ENCODE data around the gene TSNAX. TPM values are rescaled to one million over a fixed set of nuclear protein-coding genes. Genes with fewer than 3 reads are reported as not detected.
A peak's percentile ranks its signal among the peaks of the same experiment; 100 is the strongest.

The TSNAX gene
- total RNA-seq, 4 donors from 2014 or later: 17.9 to 25.3 (median 22.4) TPM

- WGBS, 2 donors: 56 to 62% methylated on average over 8 of the region's 8 CpGs
- TF ChIP-seq EP300 (IDR thresholded peaks at IDR 0.05): no peak
- TF ChIP-seq, protein P1, sequence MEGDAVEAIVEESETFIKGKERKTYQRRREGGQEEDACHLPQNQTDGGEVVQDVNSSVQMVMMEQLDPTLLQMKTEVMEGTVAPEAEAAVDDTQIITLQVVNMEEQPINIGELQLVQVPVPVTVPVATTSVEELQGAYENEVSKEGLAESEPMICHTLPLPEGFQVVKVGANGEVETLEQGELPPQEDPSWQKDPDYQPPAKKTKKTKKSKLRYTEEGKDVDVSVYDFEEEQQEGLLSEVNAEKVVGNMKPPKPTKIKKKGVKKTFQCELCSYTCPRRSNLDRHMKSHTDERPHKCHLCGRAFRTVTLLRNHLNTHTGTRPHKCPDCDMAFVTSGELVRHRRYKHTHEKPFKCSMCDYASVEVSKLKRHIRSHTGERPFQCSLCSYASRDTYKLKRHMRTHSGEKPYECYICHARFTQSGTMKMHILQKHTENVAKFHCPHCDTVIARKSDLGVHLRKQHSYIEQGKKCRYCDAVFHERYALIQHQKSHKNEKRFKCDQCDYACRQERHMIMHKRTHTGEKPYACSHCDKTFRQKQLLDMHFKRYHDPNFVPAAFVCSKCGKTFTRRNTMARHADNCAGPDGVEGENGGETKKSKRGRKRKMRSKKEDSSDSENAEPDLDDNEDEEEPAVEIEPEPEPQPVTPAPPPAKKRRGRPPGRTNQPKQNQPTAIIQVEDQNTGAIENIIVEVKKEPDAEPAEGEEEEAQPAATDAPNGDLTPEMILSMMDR (IDR thresholded peaks at IDR 0.05): no peak
- TF ChIP-seq POLR2A (IDR thresholded peaks at IDR 0.05): no peak
- DNase-seq (ENCODE audit: low spot score in 2 of 2): no peak
- Histone ChIP-seq H3K27ac (no peak overlapping the region), H3K4me1 (peaks cover 5 to 32% (median 14%) of the 10 kb centered on the region in 4 donors), H3K9me3 (no peaks in the 10 kb centered on the region), H3K36me3 (no peaks in the 10 kb centered on the region), H3K4me3 (no peak overlapping the region), H3K27me3 (no peaks in the 10 kb centered on the region)
Measured at GRCh38 chr1:231605149-231606100, 77.0 kb downstream of the TSNAX start.

- no peak for DNase-seq (ENCODE audit: low spot score in 2 of 2)
- 85 to 91% methylated on average over 4 of the region's 4 CpGs for WGBS, 2 donors
Measured at GRCh38 chr1:231606712-231607111, 78.2 kb downstream of the TSNAX start.

DNA sequence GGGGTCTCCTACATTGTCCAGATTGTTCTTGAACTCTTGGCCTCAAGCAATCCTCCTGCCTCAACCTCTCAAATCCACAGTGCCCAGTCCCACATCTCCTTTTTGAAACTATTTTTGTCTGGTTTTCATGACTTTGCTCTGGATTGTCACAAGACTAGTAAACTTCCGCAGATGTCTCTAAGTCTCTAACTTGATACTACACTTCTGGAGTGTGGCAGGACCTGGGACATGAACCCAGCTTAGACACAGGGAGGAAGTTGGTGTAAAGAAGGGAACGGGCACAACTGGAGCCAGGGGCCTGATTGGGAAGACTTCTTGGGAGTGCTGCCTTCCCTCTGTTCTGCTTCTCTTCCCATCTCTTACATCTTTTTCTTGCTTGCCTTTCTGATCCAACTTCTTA lies 81.9 kb downstream of the TSNAX start:
- TF ChIP-seq, protein P1 (IDR thresholded peaks at IDR 0.05): no peak
- TF ChIP-seq EP300 (IDR thresholded peaks at IDR 0.05): peak; percentile 23 to 45
- H3K36me3 ChIP-seq: no peaks in the 10 kb centered on the region
- 78 to 83% methylated on average over 2 of the region's 2 CpGs for WGBS, 2 donors
- H3K4me1 ChIP-seq: peaks cover 0 to 6% (median 0%) of the 10 kb centered on the region in 4 donors
- no peaks in the 10 kb centered on the region for H3K9me3 ChIP-seq
- no peak overlapping the region for H3K4me3 ChIP-seq
- no peak overlapping the region for H3K27ac ChIP-seq
- no peaks in the 10 kb centered on the region for H3K27me3 ChIP-seq
- no peak for DNase-seq (ENCODE audit: low spot score in 2 of 2)

More at GRCh38 chr1:231606712-231607111, 78.2 kb downstream of the TSNAX start:
- no peak overlapping the region for H3K27ac ChIP-seq
- no peaks in the 10 kb centered on the region for H3K9me3 ChIP-seq
- TF ChIP-seq, protein P1 (IDR thresholded peaks at IDR 0.05): no peak
- TF ChIP-seq EP300 (IDR thresholded peaks at IDR 0.05): no peak
- no peak for TF ChIP-seq POLR2A (IDR thresholded peaks at IDR 0.05)
- no peaks in the 10 kb centered on the region for H3K27me3 ChIP-seq
- H3K36me3 ChIP-seq: no peaks in the 10 kb centered on the region
- no peak overlapping the region for H3K4me3 ChIP-seq
- peaks cover 0 to 19% (median 5%) of the 10 kb centered on the region in 4 donors for H3K4me1 ChIP-seq

DNA sequence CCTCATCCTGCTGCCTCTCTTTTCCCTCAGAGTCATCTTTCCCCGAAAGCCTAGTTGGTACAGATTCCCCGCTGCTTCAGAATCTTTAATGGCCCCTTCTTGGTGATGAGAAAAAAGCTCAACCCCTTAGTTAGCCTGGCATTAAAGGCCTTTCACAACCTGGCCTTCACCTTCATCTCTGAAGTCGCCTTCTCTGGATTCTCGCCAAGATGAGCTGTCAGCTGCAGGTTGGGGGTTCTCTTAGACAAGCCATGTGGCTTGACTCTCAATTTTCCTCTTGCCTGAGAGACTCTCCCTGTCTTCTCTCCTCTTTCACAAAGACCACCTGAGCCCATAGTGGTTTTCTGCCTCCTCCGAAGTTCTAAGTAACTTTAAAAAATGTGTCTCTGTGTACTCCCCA lies 82.6 kb downstream of the TSNAX start:
- no peak overlapping the region for H3K27ac ChIP-seq
- no peak overlapping the region for H3K4me3 ChIP-seq
- H3K9me3 ChIP-seq: no peaks in the 10 kb centered on the region
- no peak for DNase-seq (ENCODE audit: low spot score in 2 of 2)
- no peaks in the 10 kb centered on the region for H3K36me3 ChIP-seq
- 87 to 92% methylated on average over 5 of the region's 5 CpGs for WGBS, 2 donors
- H3K4me1 ChIP-seq: peaks cover 0 to 6% (median 0%) of the 10 kb centered on the region in 4 donors
- H3K27me3 ChIP-seq: no peaks in the 10 kb centered on the region
- TF ChIP-seq POLR2A (IDR thresholded peaks at IDR 0.05): no peak
- no peak for TF ChIP-seq EP300 (IDR thresholded peaks at IDR 0.05)
- TF ChIP-seq, protein P1 (IDR thresholded peaks at IDR 0.05): no peak

GRCh38 chr1:231611851-231612250 lies 83.4 kb downstream of the TSNAX start:
- H3K27me3 ChIP-seq: no peaks in the 10 kb centered on the region
- H3K36me3 ChIP-seq: no peaks in the 10 kb centered on the region
- peaks cover 0 to 6% (median 0%) of the 10 kb centered on the region in 4 donors for H3K4me1 ChIP-seq
- DNase-seq (ENCODE audit: low spot score in 2 of 2): no peak
- 97 to 99% methylated on average over 5 of the region's 5 CpGs for WGBS, 2 donors
- TF ChIP-seq, protein P1 (IDR thresholded peaks at IDR 0.05): no peak
- TF ChIP-seq POLR2A (IDR thresholded peaks at IDR 0.05) (no peak), EP300 (IDR thresholded peaks at IDR 0.05) (no peak)
- H3K9me3 ChIP-seq: no peaks in the 10 kb centered on the region
- no peak overlapping the region for H3K27ac ChIP-seq
- H3K4me3 ChIP-seq: no peak overlapping the region
